HG03045 (cell line): Measurements from ENCODE around the gene ADAMTS13.
A peak's percentile ranks its signal among the peaks of the same experiment; 100 is the strongest.
"Not testable (repeated sequence)": the region's sequence is repeated elsewhere in the genome, so short reads cannot be mapped to it uniquely, and the experiment has no call there.

Experiments
- ATAC-seq: cut with Tn5 transposase; IDR thresholded peaks from one replicate; pipeline ENCODE4 v1.9.1; 2021; ENCODE audit warnings: mild to moderate bottlenecking, moderate library complexity; ENCODE audit not compliant: unreplicated experiment

Gene ADAMTS13

DNA sequence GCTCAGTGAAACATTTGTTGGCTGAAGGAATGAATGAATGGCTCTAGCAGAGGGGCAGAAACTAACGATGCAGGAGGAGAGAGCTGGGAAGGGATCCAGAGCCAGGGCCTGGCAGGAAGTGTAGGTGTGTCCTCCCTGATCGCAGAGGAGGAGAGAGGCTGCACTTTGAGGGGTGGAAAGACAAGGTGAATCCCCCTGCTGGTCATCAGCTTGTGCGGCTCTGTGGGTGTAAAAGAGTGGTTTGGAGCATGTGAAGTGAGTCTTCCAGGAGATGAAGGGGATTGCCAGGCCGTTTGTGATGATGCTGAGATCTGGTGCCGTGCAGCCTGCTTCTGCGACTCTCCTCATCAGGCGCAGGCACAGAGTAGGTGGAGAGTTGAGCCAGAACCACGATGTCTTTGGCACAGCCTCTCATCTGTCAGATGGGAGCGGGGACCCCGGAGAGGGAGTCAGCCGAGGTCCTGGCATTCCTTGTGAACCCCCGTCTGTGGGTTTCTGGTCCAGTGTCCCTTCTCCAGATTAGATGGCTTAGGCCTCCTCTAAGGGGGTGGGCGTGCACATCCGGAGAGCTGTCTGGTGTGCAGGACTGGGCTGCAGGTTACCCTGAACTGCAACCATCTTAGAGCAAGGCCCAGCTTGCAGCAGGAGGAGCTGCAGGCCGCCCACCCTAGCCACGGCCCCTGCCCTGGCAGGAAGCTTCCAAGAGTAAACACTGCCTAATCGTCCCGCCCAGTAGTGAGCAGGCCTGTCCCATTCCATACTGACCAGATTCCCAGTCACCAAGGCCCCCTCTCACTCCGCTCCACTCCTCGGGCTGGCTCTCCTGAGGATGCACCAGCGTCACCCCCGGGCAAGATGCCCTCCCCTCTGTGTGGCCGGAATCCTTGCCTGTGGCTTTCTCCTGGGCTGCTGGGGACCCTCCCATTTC lies at the start of gene ADAMTS13:
TSS of gene ADAMTS13 (plus strand) at position 753 of the 928 bp plus-strand sequence. CDS start at position 830, 77 bp downstream.
- ATAC-seq: no peak

GRCh38 chr9:133374612-133375115 lies 47.5 kb upstream of the ADAMTS13 start:
- ATAC-seq: no peak

GRCh38 chr9:133375116-133375723 lies 46.9 kb upstream of the ADAMTS13 start:
- peak; percentile 15 for ATAC-seq

DNA sequence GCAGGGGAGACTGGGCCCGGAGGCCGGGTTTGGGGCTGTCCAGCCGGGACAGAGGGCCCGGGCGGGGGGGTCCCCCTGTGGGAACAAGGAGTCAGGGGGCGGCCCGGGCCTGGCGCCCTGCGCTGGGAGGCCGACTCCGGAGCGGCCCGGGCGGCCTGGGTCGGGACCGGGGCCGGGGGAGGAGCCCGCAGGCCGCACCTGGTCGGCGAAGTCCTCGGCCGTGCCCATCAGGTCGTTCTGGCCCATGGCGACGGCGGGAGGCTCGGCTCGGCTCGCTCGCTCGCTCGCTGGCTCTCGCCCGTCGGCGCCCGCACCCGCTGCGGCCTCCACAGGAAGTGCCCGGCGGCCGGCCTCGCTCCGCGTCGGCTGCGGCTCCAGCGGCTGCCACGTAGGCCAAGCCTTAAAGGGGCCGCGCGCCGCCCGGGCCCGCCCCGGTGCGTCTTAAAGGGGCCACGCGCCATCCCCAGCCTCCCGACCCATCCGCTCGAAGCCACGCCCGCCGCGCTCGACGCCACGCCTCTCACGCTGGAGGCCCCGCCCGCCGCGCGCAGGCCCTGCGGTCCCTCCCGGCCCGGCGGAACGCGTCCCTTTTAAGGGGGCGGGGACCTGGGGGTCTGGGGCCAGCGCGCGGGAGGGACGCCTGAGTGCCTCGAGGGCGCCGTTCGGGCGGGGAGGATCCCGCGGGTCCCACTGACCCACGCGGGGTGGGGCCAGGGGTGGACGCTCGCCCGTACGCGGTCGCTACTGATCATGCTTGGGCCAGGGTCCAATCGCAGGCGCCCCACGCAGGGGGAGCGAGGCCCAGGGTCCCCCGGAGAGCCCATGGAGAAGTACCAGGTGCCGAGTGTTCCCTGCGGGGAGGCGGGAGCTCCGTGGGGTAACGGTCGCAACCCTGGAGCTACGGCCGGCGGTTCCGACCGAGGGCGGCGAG lies 46.2 kb upstream of the ADAMTS13 start, which contains the start of the genes STKLD1 and SURF4:
TSS of gene STKLD1 (plus strand) at position 643 of the 931 bp plus-strand sequence. CDS start at position 751, 108 bp downstream.
TSS of gene SURF4 (minus strand) at position 337 of the 931 bp plus-strand sequence. CDS start at position 246, 91 bp downstream.
- ATAC-seq: peak; percentile 87

DNA sequence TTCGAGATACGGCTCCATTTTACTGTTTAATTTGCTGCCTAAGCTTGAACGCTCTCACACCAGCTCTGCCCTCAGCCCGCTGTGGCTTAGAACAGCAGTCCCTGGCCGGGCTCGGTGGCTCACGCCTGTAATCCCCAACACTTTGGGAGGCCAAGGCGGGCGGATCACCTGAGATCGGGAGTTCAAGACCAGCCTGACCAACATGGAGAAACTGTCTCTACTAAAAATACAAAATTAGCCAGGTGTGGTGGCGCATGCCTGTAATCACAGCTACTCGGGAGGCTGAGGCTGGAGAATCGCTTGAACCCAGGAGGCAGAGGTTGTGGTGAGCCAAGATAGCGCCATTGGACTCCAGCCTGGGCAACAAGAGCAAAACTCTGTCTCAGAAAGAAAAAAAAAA lies 44.9 kb upstream of the ADAMTS13 start:
- not testable (repeated sequence) for ATAC-seq

- ATAC-seq: no peak
Observed at GRCh38 chr9:133377721-133378216, 44.4 kb upstream of the ADAMTS13 start.

GRCh38 chr9:133378408-133378962 lies 43.7 kb upstream of the ADAMTS13 start:
- ATAC-seq: no peak

GRCh38 chr9:133379153-133380086 lies 42.7 kb upstream of the ADAMTS13 start:
- ATAC-seq: no peak

GRCh38 chr9:133380734-133381133 lies 41.4 kb upstream of the ADAMTS13 start:
- ATAC-seq: no peak

DNA sequence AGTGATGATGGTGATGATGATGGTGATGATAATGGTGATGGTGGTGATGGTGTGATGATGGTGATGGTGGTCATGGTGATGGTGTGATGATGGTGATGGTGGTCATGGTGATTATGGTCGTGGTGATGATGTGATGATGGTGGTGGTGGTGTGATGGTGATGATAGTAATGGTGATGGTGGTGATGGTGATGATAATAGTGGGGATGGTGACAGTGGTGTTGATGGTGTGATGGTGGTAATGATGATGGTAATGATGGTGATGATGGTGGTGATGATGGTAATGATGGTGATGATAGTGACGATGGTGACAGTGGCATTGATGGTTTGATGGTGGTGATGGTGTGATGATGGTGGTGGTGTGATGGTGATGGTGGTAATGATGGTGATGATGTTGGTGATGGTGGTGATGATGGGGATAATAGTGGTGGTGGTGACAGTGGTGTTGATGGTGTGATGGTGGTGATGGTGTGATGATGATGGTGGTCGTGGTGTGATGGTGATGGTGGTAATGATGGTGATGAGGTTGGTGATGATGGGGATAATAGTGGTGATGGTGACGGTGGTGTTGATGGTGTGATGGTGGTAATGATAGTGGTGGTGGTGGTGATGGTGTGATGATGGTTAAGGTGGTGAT lies 39.5 kb upstream of the ADAMTS13 start:
- no peak for ATAC-seq

GRCh38 chr9:133383438-133383837 lies 38.7 kb upstream of the ADAMTS13 start:
- no peak for ATAC-seq

GRCh38 chr9:133384736-133385321 lies 37.3 kb upstream of the ADAMTS13 start:
- no peak for ATAC-seq

GRCh38 chr9:133385452-133385851 lies 36.7 kb upstream of the ADAMTS13 start:
- no peak for ATAC-seq

GRCh38 chr9:133386338-133386737 lies 35.8 kb upstream of the ADAMTS13 start:
- no peak for ATAC-seq

DNA sequence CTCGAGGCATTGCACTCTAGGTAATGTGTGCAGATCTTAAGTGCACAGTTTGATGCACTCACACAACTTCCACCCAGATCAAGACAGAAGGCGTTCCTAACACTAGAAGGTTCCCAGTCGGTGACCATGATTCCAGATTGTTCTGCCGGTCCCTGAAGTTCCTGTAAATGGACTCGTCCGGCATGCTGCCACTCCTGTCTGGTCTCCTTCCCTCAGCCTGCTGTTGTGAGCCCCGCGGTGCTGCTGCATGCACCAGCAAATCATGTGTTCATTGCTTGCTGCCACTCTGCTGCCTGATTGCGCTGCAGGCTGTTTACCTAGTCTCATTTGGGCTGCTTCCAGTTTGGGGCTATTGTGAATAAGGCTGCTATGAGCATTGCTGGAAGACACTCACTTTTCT lies 34.5 kb upstream of the ADAMTS13 start:
- no peak for ATAC-seq

GRCh38 chr9:133389025-133389557 lies 33.1 kb upstream of the ADAMTS13 start:
- ATAC-seq: no peak

- ATAC-seq: no peak
Observed at GRCh38 chr9:133389562-133389961, 32.6 kb upstream of the ADAMTS13 start.

GRCh38 chr9:133390713-133391112 lies 31.5 kb upstream of the ADAMTS13 start:
- ATAC-seq: no peak
